Brain microvascular endothelial cell (primary cell): Measurements from ENCODE around the gene CDC42EP5.

Experiments
- DNase-seq: peaks from one replicate; pipeline ENCODE4 v3.0.0-alpha.2; 2020
- H3K27ac ChIP-seq: fragments of 250-450 bp; sonication (Bioruptor Pico); 2 replicates; pipeline ENCODE4 v1.5.1; 2020; ENCODE audit warnings: mild to moderate bottlenecking, moderate library complexity
- H3K27me3 ChIP-seq: fragments of 250-450 bp; sonication (Bioruptor Pico); replicated peaks from 2 replicates; pipeline ENCODE4 v1.5.1; 2020; ENCODE audit warnings: mild to moderate bottlenecking
- H3K36me3 ChIP-seq: fragments of 250-450 bp; sonication (Bioruptor Pico); replicated peaks from 2 replicates; pipeline ENCODE4 v1.5.1; 2020; ENCODE audit warnings: mild to moderate bottlenecking
- H3K4me3 ChIP-seq: 2 replicates; pipeline ENCODE4 v1.5.1; 2011; ENCODE audit warnings: low read depth, mild to moderate bottlenecking, control low read depth, low read length, moderate library complexity
- CTCF ChIP-seq: IDR thresholded peaks from 2 replicates; pipeline ENCODE4 v1.5.1; 2011; ENCODE audit warnings: low read depth, mild to moderate bottlenecking, moderate library complexity, low read length, control low read depth, inconsistent platforms; ENCODE audit errors: missing control alignments
- in situ Hi-C: cut with HindIII; loops from 2 replicates; pipeline ENCODE4 v1.10.0; 2017; ENCODE audit warnings: low sequenced_read_pairs, low pct_ligation_motif_present

Gene CDC42EP5

GRCh38 chr19:54473071-54473891 lies at the start of gene CDC42EP5:
TSS of gene CDC42EP5 (minus strand) at chr19:54473296. CDS start at chr19:54465547, 7,749 bp downstream.
- peak; percentile 69 for DNase-seq

GRCh38 chr19:54521860-54522513 lies 48.9 kb upstream of the CDC42EP5 start:
- in situ Hi-C loops = no loop called here
- no peak for DNase-seq
- no peak overlapping the region for H3K27ac ChIP-seq
- H3K27me3 ChIP-seq = no peaks in the 10 kb centered on the region
- TF ChIP-seq CTCF = no peak
- H3K36me3 ChIP-seq = no peaks in the 10 kb centered on the region
- no peak overlapping the region for H3K4me3 ChIP-seq

More at GRCh38 chr19:54473071-54473891, at the start of gene CDC42EP5:
- in situ Hi-C loops = no loop called here
- no peaks in the 10 kb centered on the region for H3K27me3 ChIP-seq
- H3K27ac ChIP-seq = peak within 1 kb of the TSS; percentile 85
- no peak for TF ChIP-seq CTCF
- no peaks in the 10 kb centered on the region for H3K36me3 ChIP-seq
- H3K4me3 ChIP-seq = peak within 1 kb of the TSS; percentile 55

GRCh38 chr19:54521022-54521859 lies 48.1 kb upstream of the CDC42EP5 start:
- in situ Hi-C loops = no loop called here
- H3K27me3 ChIP-seq = no peaks in the 10 kb centered on the region
- no peak overlapping the region for H3K4me3 ChIP-seq

GRCh38 chr19:54518844-54519243 lies 45.7 kb upstream of the CDC42EP5 start:
- no peak overlapping the region for H3K27ac ChIP-seq
- no peak for TF ChIP-seq CTCF
- H3K27me3 ChIP-seq = no peaks in the 10 kb centered on the region
- in situ Hi-C loops = no loop called here
- no peaks in the 10 kb centered on the region for H3K36me3 ChIP-seq
- no peak for DNase-seq
- no peak overlapping the region for H3K4me3 ChIP-seq

More at GRCh38 chr19:54521022-54521859, 48.1 kb upstream of the CDC42EP5 start:
- Histone ChIP-seq H3K36me3 (no peaks in the 10 kb centered on the region), H3K27ac (no peak overlapping the region)
- no peak for DNase-seq
- TF ChIP-seq CTCF = no peak

- in situ Hi-C loops = no loop called here
- Histone ChIP-seq H3K27ac (no peak overlapping the region), H3K4me3 (no peak overlapping the region), H3K27me3 (no peaks in the 10 kb centered on the region), H3K36me3 (no peaks in the 10 kb centered on the region)
- DNase-seq = peak; percentile 33
- no peak for TF ChIP-seq CTCF
Observed at GRCh38 chr19:54517483-54517882, 44.4 kb upstream of the CDC42EP5 start.
